Endothelial cell (in vitro differentiated cells): ENCODE measurements around the gene BIRC7. TPM values are rescaled to one million over a fixed set of nuclear protein-coding genes. Genes with fewer than 3 reads are reported as not detected.

Source experiments
- DNase-seq: peaks from one replicate; pipeline ENCODE4 v3.0.0; 2021; ENCODE audit warnings: low spot score
- H3K27ac Mint-ChIP-seq: one replicate; pipeline ENCODE4 v1.8.0; 2021; ENCODE audit warnings: mixed read lengths, inconsistent platforms; ENCODE audit not compliant: unreplicated experiment
- H3K27me3 Mint-ChIP-seq: one replicate; pipeline ENCODE4 v1.8.0; 2021; ENCODE audit warnings: mild to moderate bottlenecking, moderate library complexity, mixed read lengths, inconsistent platforms; ENCODE audit not compliant: unreplicated experiment
- H3K36me3 Mint-ChIP-seq: one replicate; pipeline ENCODE4 v1.8.0; 2021; ENCODE audit warnings: mild to moderate bottlenecking, low read depth, mixed read lengths, inconsistent platforms; ENCODE audit not compliant: unreplicated experiment
- H3K4me1 Mint-ChIP-seq: one replicate; pipeline ENCODE4 v1.8.0; 2021; ENCODE audit warnings: mild to moderate bottlenecking, mixed read lengths, inconsistent platforms; ENCODE audit not compliant: unreplicated experiment
- H3K4me3 Mint-ChIP-seq: one replicate; pipeline ENCODE4 v1.8.0; 2021; ENCODE audit warnings: mild to moderate bottlenecking, mixed read lengths, inconsistent platforms; ENCODE audit not compliant: unreplicated experiment
- H3K9me3 Mint-ChIP-seq: one replicate; pipeline ENCODE4 v1.8.0; 2021; ENCODE audit warnings: mixed read lengths, inconsistent platforms; ENCODE audit not compliant: unreplicated experiment
- CTCF ChIP-seq: fragments of 200-600 bp; sonication (generic); IDR thresholded peaks from one replicate; pipeline ENCODE4 v1.5.0; 2021; ENCODE audit warnings: antibody characterized with exemption; ENCODE audit not compliant: unreplicated experiment
- total RNA-seq: library from RNA; stranded (reverse); fragmentation: NEBNext Ultra II Directional; extraction: Animal tissue kit (Norgen Biotek cat#: 25700); gene quantifications from one replicate; pipeline ENCODE4 v1.2.1, GENCODE V29; 2021; ENCODE audit not compliant: unreplicated experiment

BIRC7 gene
- total RNA-seq, 1 donor from 2014 or later = not detected

DNA sequence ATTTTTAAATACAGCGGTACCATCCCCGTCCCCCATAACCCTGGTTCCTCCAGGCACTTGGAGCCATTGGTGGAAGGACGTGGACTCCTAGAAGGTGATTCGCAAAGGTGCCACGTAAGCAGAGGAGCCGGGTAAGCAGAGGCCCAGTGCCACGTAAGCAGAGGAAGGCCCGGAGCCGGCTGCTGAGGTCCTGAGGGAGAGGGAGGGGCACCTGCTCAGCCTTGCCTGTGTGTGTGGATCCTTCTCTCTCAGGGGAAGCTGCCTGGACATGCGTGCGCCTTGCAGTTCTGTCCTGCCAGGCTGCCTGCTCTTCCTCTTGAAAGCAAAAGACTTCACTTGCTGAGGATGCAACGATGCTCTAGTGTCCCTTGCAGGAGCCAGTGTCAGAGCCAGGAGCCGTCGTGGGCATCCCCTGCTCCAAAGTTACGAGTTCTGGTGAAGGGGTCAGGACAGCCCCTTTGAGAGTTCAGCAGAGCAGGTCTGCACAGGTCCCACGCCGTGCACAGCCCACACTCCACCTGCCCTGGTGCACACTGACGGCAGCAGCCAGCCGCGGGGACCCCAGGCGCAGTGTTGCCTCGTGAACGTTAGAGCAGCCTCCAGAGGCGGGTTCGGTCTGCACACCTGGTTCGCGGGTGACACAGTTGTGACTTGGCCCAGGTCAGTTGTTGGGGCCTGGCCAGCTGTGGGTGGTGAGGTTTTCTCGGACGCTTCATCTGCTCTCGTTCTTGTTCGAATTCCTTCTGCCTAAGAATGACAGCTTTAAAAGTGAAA lies 20.4 kb downstream of the BIRC7 start:
- Mint-ChIP-seq H3K36me3 (peaks cover 19% of the 10 kb centered on the region), H3K27ac (no peak overlapping the region), H3K4me1 (peaks cover 29% of the 10 kb centered on the region), H3K4me3 (no peak overlapping the region), H3K27me3 (peaks cover 7% of the 10 kb centered on the region), H3K9me3 (peaks cover 4% of the 10 kb centered on the region)
- DNase-seq = no peak
- no peak for TF ChIP-seq CTCF

- no peak for DNase-seq
- peaks cover 7% of the 10 kb centered on the region for H3K27me3 Mint-ChIP-seq
- H3K9me3 Mint-ChIP-seq = peaks cover 4% of the 10 kb centered on the region
- H3K36me3 Mint-ChIP-seq = peaks cover 19% of the 10 kb centered on the region
- no peak overlapping the region for H3K27ac Mint-ChIP-seq
- no peak for TF ChIP-seq CTCF
- peaks cover 33% of the 10 kb centered on the region for H3K4me1 Mint-ChIP-seq
- H3K4me3 Mint-ChIP-seq = peak overlapping the region; percentile 57
Observed at GRCh38 chr20:63256954-63257353, 21.2 kb downstream of the BIRC7 start.

DNA sequence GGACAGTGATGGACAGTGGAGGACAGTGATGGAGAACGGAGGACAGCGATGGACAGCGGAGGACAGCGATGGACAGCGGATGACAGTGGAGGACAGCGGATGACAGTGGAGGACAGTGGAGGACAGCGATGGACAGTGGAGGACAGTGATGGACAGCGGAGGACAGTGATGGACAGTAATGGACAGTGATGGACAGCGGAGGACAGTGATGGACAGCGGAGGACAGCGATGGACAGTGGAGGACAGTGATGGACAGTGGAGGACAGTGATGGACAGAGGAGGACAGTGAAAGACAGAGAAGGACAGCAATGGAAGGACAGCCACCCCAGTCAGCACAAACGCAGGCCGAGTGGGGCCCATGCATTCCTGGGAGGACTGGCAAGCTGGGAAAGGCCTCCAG lies 21.9 kb downstream of the BIRC7 start:
- Mint-ChIP-seq H3K4me1 (peaks cover 36% of the 10 kb centered on the region), H3K36me3 (peaks cover 18% of the 10 kb centered on the region), H3K27me3 (peaks cover 7% of the 10 kb centered on the region), H3K27ac (peak overlapping the region; percentile 16), H3K9me3 (peaks cover 4% of the 10 kb centered on the region), H3K4me3 (peak overlapping the region; percentile 37)
- no peak for TF ChIP-seq CTCF
- no peak for DNase-seq

DNA sequence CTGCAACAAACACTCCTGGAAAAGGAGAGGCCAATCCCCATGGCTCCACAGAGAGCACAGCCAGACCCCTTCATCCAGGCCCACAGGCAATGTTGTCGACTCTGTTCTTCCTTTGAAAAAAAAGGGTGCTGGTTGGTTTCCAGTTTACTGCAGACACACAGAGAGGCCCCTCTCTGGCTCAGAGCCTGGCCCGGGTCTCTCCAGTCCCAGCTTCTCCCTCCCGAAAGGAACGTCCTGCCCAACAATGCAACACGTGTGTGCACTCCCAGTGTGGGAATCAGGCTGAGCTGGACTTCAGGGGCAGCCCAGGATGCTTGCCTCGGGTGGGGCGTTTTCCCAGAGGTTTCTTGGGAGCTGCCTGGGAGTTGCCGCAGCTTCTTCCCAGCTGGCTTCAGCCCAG lies 23.1 kb downstream of the BIRC7 start:
- no peak for DNase-seq
- Mint-ChIP-seq H3K9me3 (peaks cover 4% of the 10 kb centered on the region), H3K27ac (no peak overlapping the region), H3K36me3 (peaks cover 15% of the 10 kb centered on the region), H3K4me3 (no peak overlapping the region), H3K4me1 (peaks cover 33% of the 10 kb centered on the region), H3K27me3 (peaks cover 3% of the 10 kb centered on the region)
- no peak for TF ChIP-seq CTCF

- Mint-ChIP-seq H3K27ac (no peak overlapping the region), H3K9me3 (peaks cover 4% of the 10 kb centered on the region), H3K4me3 (no peak overlapping the region), H3K36me3 (peaks cover 15% of the 10 kb centered on the region), H3K4me1 (peaks cover 36% of the 10 kb centered on the region), H3K27me3 (peaks cover 2% of the 10 kb centered on the region)
- no peak for DNase-seq
- no peak for TF ChIP-seq CTCF
Observed at GRCh38 chr20:63259734-63260460, 24.2 kb downstream of the BIRC7 start.
